HepG2 (cell line): ENCODE results near the gene ADCYAP1. TPM values are rescaled to one million over a fixed set of nuclear protein-coding genes. Genes with fewer than 3 reads are reported as not detected.

Source experiments
- ATAC-seq: fragments of 200-7000 bp; cut with Tn5 transposase; 3 replicates; pipeline ENCODE4 v1.9.1; 2020; ENCODE audit warnings: mild to moderate bottlenecking, moderate library complexity
- BruUV-seq: library from RNA; stranded (reverse); fragments of 400-500 nt; replicated peaks from 2 replicates; lab custom pipeline; 2021; lab: Mats Ljungman, UMichigan
- CTCF ChIA-PET: fragments of 300-600 bp; formaldehyde crosslinking; extraction: SDS; loops from one replicate; lab custom pipeline; 2021; ENCODE audit warnings: low total read pairs, inconsistent platforms, low intra/inter-chr PET ratio; lab: Yijun Ruan, JAX
- POLR2A ChIA-PET: fragments of 350-600 bp; sonication (Branson Sonifier 250); formaldehyde crosslinking; loops from one replicate; lab custom pipeline; 2020; ENCODE audit warnings: antibody characterized with exemption, inconsistent platforms; lab: Yijun Ruan, JAX
- DNase-seq: peaks from one replicate; pipeline ENCODE4 v3.0.0-alpha.2; 2015; ENCODE audit warnings: low spot score
- FAIRE-seq: peaks from 3 replicates; lab custom pipeline; 2011; peaks lifted over from hg19 to GRCh38; lab: Jason Lieb, UNC
- H2AFZ ChIP-seq: one replicate; pipeline ENCODE4 v1.6.1; 2011; ENCODE audit warnings: low read length, inconsistent platforms
- H3K27ac ChIP-seq: fragments of 300-600 bp; 3 replicates; pipeline ENCODE4 v1.8.0; 2011; ENCODE audit warnings: mixed run types, mild to moderate bottlenecking, mixed read lengths, low read length, inconsistent platforms; ENCODE audit not compliant: insufficient read depth; ENCODE audit errors: extremely low read length
- H3K27me3 ChIP-seq, 2 experiments: fragments of 200-600 bp in 1 of 2; 2 replicates in 1 of 2; 3 replicates in 1 of 2; pipeline versions ENCODE4 v1.6.0 to v1.8.0; 2011; ENCODE audit warnings: low read length in 2 of 2, mild to moderate bottlenecking in 2 of 2, moderate library complexity in 2 of 2, inconsistent platforms in 1 of 2; ENCODE audit not compliant: insufficient read depth in 2 of 2, control insufficient read depth in 1 of 2
- H3K36me3 ChIP-seq, 2 experiments: fragments of 200-600 bp in 1 of 2; replicated peaks in 1 of 2; 2 replicates in 1 of 2; 3 replicates in 1 of 2; pipeline versions ENCODE4 v1.5.1 to v1.8.0; 2011; ENCODE audit warnings: low read length in 2 of 2, inconsistent platforms in 1 of 2; ENCODE audit not compliant: insufficient read depth in 2 of 2, control insufficient read depth in 1 of 2
- H3K4me1 ChIP-seq: 2 replicates; pipeline ENCODE4 v1.5.1; 2012; ENCODE audit warnings: low read length, inconsistent platforms; ENCODE audit not compliant: insufficient read depth
- H3K4me2 ChIP-seq: 2 replicates; pipeline ENCODE4 v1.6.0; 2011; ENCODE audit warnings: low read depth, low read length, inconsistent platforms
- H3K4me3 ChIP-seq, 3 experiments: fragments of 200-600 bp in 1 of 3; sonication (generic), shearing (Covaris generic) in 1 of 3; replicated peaks in 1 of 3; 2 replicates each; pipeline ENCODE4 v1.5.1; 2011 to 2016; ENCODE audit warnings: low read length in 3 of 3, inconsistent platforms in 2 of 3, low read depth in 2 of 3, mild to moderate bottlenecking in 2 of 3, control low read depth in 1 of 3, mixed read lengths in 1 of 3; ENCODE audit not compliant: insufficient read depth in 1 of 3
- H3K79me2 ChIP-seq: one replicate; pipeline ENCODE4 v1.6.1; 2011; ENCODE audit warnings: low read length, inconsistent platforms; ENCODE audit not compliant: insufficient read depth
- H3K9ac ChIP-seq: 2 replicates; pipeline ENCODE4 v1.6.0; 2011; ENCODE audit warnings: mild to moderate bottlenecking, low read depth, low read length, inconsistent platforms; ENCODE audit not compliant: insufficient read depth
- H3K9me3 ChIP-seq: 2 replicates; pipeline ENCODE4 v1.5.1; 2012; ENCODE audit warnings: mild to moderate bottlenecking, low read length
- H4K20me1 ChIP-seq: 2 replicates; pipeline ENCODE4 v1.6.0; 2011; ENCODE audit warnings: inconsistent platforms, mild to moderate bottlenecking, low read length, moderate library complexity; ENCODE audit not compliant: insufficient read depth
- ATAD3A ChIP-seq: sonication (generic); formaldehyde crosslinking; IDR thresholded peaks from 2 replicates; pipeline ENCODE4 v1.4.0; 2020; ENCODE audit warnings: missing genetic modification reagents
- BCL3 ChIP-seq: sonication (generic); formaldehyde crosslinking; IDR thresholded peaks from 2 replicates; pipeline ENCODE4 v1.5.1; 2020; ENCODE audit warnings: mild to moderate bottlenecking, missing genetic modification reagents, moderate library complexity
- CTCF ChIP-seq: sonication (generic); formaldehyde crosslinking; IDR thresholded peaks from 2 replicates; pipeline ENCODE4 v1.5.0; 2020; ENCODE audit warnings: mild to moderate bottlenecking, missing genetic modification reagents, moderate library complexity
- NFE2L2 ChIP-seq: fragments of 150-350 bp; IDR thresholded peaks from 2 replicates; pipeline ENCODE4 v1.6.1; 2014; ENCODE audit warnings: low read length
- PCBP2 ChIP-seq: fragments of 200-400 bp; formaldehyde crosslinking; optimal IDR thresholded peaks from 2 replicates; pipeline ENCODE3; 2018; ENCODE audit warnings: low read length, low read depth; ENCODE audit not compliant: poor library complexity, severe bottlenecking
- STAG1 ChIP-seq: sonication (generic); formaldehyde crosslinking; IDR thresholded peaks from 2 replicates; pipeline ENCODE4 v1.4.0; 2020; ENCODE audit warnings: missing genetic modification reagents
- STAT5B ChIP-seq: sonication (generic); formaldehyde crosslinking; IDR thresholded peaks from 2 replicates; pipeline ENCODE4 v1.4.0; 2020; ENCODE audit warnings: missing genetic modification reagents
- SYNCRIP ChIP-seq: fragments of 200-400 bp; formaldehyde crosslinking; IDR thresholded peaks from 2 replicates; pipeline ENCODE4 v1.6.1; 2018; ENCODE audit warnings: mild to moderate bottlenecking, low read depth, low read length; ENCODE audit not compliant: insufficient read depth
- ZNF354B ChIP-seq: sonication (generic); formaldehyde crosslinking; IDR thresholded peaks from 2 replicates; pipeline ENCODE4 v1.8.0; 2022; ENCODE audit warnings: mild to moderate bottlenecking, missing genetic modification reagents
- ZNF703 ChIP-seq: sonication (generic); formaldehyde crosslinking; IDR thresholded peaks from 2 replicates; pipeline ENCODE4 v1.5.1; 2020; ENCODE audit warnings: missing genetic modification reagents, mild to moderate bottlenecking, moderate library complexity, borderline replicate concordance
- ZNF841 ChIP-seq: sonication (generic); formaldehyde crosslinking; IDR thresholded peaks from 2 replicates; pipeline ENCODE4 v1.8.1; 2023; ENCODE audit warnings: missing genetic modification reagents, borderline replicate concordance
- WGBS: methylation state at CpG from one replicate; pipeline ENCODE4 v1.1.6; 2017; ENCODE audit warnings: low lambda C conversion rate; 5-methylcytosine and 5-hydroxymethylcytosine counted together
- in situ Hi-C: cut with HindIII; loops from 2 replicates; pipeline ENCODE4 v1.10.0; 2017; ENCODE audit warnings: low pct_unique_long_range_greater_than_20kb; ENCODE audit not compliant: extremely low pct_ligation_motif_present
- intact Hi-C: fragments of 100-400 bp; cut with micrococcal nuclease; formaldehyde crosslinking; loops from one replicate; pipeline ENCODE4 v1.10.0; 2022; ENCODE audit not compliant: unreplicated experiment
- polyA plus RNA-seq, 8 experiments: library from polyadenylated mRNA; depleted of rRNA in 3 of 8; stranded (reverse) in 7 of 8; unstranded in 1 of 8; fragments of >200 nt; fragmentation: Illumina TruSeq in 4 of 8; extraction: Trizol in 4 of 8; gene quantifications; 2 replicates each; pipeline versions ENCODE4 v1.2.1 to v1.2.3, GENCODE V29; 2011 to 2016; ENCODE audit warnings: low read depth in 4 of 8, missing spikeins in 1 of 8, mixed read lengths in 1 of 8; ENCODE audit not compliant: insufficient read depth in 1 of 8
- total RNA-seq, 5 experiments: library from RNA; depleted of rRNA; stranded (reverse); fragments of >200 nt; fragmentation: Illumina TruSeq; extraction: Trizol; gene quantifications; 2 replicates each; pipeline ENCODE4 v1.2.3, GENCODE V29; 2016; ENCODE audit warnings: low read depth in 1 of 5
- TF ChIP-seq, protein P1 (sequence below): sonication (generic); formaldehyde crosslinking; IDR thresholded peaks from 2 replicates; pipeline ENCODE4 v1.4.0; 2020; ENCODE audit warnings: missing genetic modification reagents, mild to moderate bottlenecking, borderline replicate concordance

ADCYAP1 gene
- total and polyA plus RNA-seq, 2 of the 13 experiments (the other 11 are each of a cell fraction or from before 2014, with no cell fraction given) = not detected

DNA sequence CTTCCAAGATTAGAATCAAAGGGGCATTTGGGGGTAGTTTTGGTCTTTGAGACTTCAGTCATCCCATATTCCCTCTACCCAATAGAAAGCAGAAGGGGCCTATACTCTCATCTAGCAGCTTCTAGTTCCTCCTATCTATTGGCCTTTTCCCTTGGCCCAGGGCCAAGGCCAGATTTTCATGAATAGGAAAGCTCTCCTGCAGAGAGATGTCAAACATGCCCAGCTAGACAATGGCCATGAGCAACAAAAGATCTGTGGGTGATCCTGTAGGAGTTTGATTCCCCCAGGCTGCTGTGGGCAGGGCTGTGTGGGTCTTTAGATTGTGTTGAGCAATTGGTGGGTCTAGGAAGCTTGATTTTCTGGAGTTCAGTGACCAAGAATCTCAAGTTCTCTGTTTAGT lies 2.9 kb upstream of the ADCYAP1 start (continued):
- no peak for TF ChIP-seq ATAD3A (CRISPR knock-in tag)
- TF ChIP-seq ZNF841 = no peak
- TF ChIP-seq NFE2L2 = no peak
- TF ChIP-seq BCL3 = no peak
- no peak for TF ChIP-seq STAT5B (CRISPR knock-in tag)
- no peak for TF ChIP-seq PCBP2
- TF ChIP-seq SYNCRIP = no peak
- TF ChIP-seq, protein P1, sequence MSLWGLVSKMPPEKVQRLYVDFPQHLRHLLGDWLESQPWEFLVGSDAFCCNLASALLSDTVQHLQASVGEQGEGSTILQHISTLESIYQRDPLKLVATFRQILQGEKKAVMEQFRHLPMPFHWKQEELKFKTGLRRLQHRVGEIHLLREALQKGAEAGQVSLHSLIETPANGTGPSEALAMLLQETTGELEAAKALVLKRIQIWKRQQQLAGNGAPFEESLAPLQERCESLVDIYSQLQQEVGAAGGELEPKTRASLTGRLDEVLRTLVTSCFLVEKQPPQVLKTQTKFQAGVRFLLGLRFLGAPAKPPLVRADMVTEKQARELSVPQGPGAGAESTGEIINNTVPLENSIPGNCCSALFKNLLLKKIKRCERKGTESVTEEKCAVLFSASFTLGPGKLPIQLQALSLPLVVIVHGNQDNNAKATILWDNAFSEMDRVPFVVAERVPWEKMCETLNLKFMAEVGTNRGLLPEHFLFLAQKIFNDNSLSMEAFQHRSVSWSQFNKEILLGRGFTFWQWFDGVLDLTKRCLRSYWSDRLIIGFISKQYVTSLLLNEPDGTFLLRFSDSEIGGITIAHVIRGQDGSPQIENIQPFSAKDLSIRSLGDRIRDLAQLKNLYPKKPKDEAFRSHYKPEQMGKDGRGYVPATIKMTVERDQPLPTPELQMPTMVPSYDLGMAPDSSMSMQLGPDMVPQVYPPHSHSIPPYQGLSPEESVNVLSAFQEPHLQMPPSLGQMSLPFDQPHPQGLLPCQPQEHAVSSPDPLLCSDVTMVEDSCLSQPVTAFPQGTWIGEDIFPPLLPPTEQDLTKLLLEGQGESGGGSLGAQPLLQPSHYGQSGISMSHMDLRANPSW (CRISPR knock-in tag) = no peak
- TF ChIP-seq ZNF354B (CRISPR knock-in tag) = no peak

DNA sequence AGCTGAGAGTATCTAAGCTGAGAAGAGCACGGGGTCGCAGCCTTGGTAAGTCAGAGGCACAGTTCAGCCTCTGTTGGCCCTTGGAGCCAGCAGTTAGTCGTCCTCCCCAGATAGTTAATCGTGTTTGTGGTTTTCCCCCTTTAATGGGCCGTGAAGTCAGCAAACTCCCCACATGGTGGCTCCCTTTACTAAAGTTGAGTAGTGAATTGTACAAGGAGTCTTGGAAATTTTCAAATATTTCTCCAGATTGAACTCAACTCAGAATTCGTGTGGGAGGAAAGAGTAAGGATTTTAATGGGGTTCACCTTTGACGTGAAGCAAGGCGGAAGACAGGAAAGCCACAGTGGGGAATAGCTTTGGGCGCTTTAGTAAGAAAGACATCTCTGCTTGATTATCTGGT lies 2.4 kb upstream of the ADCYAP1 start:
- WGBS = 15% methylated on average over 9 of the region's 9 CpGs
- Histone ChIP-seq H3K9ac (no peak overlapping the region), H2AFZ (no peak overlapping the region), H4K20me1 (no peaks in the 10 kb centered on the region), H3K27me3 (peaks cover 0 to 29% of the 10 kb centered on the region in 2 experiments; a peak in 4 of 5 replicates), H3K4me3 (no peak overlapping the region), H3K79me2 (no peaks in the 10 kb centered on the region), H3K36me3 (no peaks in the 10 kb centered on the region), H3K27ac (no peak overlapping the region), H3K4me1 (no peaks in the 10 kb centered on the region), H3K9me3 (no peaks in the 10 kb centered on the region), H3K4me2 (no peak overlapping the region)
- ChIA-PET CTCF (interaction anchor here (2.0 kb wide), 1 partner anchor 59 kb away, joined by 9 read pairs; no protein-coding TSS in a partner anchor), POLR2A (no interaction called here)
- FAIRE-seq = no peak
- no peak for DNase-seq
- intact Hi-C loops (loop anchor here (1.0 kb wide), 1 partner anchor 59 kb away; no protein-coding TSS in a partner anchor), in situ Hi-C loops (no loop called here)
- TF ChIP-seq STAG1 (peak; percentile 45; the same call in 1 of the 2 replicates), CTCF (CRISPR knock-in tag) (peak; percentile 28; the same call in 1 of the 2 replicates), ZNF703 (CRISPR knock-in tag) (no peak)
- BruUV-seq = no TSS peak
- no peak for ATAC-seq
